ENCODE measurements around the gene BPGM.

BPGM gene

DNA sequence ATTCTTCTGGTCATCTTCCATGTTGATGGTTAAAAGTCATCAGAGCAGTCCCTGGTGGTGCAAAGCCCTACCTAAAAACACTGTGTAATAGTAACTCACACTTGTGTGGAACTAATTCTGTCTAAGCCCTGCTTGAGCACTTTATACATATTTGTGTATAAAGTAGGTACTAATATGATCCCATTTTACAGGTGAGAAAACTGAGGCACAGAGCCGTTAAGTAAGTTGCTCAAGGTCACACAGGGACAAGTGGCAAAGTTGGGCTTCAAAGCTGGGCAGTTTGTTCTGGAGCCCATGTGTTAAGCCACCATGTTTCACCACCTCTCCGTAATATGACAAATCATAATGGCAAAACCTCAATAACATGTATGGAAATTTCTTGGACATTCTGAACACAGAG lies 48.1 kb downstream of the BPGM start:
- TF ChIP-seq, protein P1, sequence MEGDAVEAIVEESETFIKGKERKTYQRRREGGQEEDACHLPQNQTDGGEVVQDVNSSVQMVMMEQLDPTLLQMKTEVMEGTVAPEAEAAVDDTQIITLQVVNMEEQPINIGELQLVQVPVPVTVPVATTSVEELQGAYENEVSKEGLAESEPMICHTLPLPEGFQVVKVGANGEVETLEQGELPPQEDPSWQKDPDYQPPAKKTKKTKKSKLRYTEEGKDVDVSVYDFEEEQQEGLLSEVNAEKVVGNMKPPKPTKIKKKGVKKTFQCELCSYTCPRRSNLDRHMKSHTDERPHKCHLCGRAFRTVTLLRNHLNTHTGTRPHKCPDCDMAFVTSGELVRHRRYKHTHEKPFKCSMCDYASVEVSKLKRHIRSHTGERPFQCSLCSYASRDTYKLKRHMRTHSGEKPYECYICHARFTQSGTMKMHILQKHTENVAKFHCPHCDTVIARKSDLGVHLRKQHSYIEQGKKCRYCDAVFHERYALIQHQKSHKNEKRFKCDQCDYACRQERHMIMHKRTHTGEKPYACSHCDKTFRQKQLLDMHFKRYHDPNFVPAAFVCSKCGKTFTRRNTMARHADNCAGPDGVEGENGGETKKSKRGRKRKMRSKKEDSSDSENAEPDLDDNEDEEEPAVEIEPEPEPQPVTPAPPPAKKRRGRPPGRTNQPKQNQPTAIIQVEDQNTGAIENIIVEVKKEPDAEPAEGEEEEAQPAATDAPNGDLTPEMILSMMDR (IDR thresholded peaks at IDR 0.05; ENCODE audit: control insufficient read depth, extremely low read depth, insufficient read depth): no peak
- DNase-seq (ENCODE audit: low read depth): no peak
- no peak overlapping the region for H3K4me3 ChIP-seq (ENCODE audit: low read depth, low read length)

DNA sequence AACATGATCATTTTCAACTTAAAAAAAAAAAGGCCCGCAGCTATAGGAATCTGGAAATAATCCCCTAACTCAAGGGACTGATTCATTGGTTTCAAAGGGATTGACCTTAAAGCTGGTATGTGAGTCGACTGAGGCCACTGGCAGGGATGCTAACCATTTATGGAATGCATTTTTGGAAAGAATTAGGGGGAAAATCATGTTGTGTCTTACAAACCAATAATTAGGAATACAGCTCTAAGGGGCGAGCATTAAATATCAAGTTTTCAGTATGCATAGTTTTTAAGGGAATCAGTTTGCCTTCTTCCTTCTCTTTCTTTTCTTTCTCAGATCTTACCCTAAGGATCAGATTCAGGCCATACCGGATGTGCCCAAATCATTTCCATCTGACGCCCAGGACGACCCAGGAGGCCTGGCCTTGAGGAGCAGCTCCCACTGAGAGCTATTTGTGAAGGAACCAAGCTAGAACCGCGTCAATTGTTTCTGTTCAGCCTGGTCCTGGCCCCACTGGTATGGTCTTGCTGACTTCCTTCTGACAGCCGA lies 48.7 kb downstream of the BPGM start:
- DNase-seq (ENCODE audit: low read depth): no peak
- H3K4me3 ChIP-seq (ENCODE audit: low read depth, low read length): no peak overlapping the region
- TF ChIP-seq, protein P1 (IDR thresholded peaks at IDR 0.05; ENCODE audit: control insufficient read depth, extremely low read depth, insufficient read depth): no peak

DNA sequence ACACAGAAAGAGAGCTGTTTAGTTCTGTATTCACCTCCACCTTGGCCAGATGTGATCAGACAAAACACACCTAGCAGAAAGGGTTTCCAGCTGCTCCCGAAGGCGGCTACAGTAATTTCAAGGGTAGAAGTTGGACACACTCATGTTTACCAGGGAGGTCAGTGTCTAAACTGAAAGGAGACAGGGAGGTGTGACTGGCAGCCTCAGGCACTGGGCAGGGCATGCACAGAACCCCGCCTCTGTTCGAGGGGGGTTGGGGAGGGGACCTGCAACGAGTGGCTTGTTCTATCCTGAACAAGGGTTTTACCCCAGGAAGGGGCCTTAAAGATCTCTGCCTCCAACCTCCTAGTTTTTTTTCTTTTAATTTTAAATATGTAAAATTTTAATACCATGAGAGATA lies 49.6 kb downstream of the BPGM start:
- DNase-seq (ENCODE audit: low read depth): no peak
- TF ChIP-seq, protein P1 (IDR thresholded peaks at IDR 0.05; ENCODE audit: control insufficient read depth, extremely low read depth, insufficient read depth): no peak
- H3K4me3 ChIP-seq (ENCODE audit: low read depth, low read length): no peak overlapping the region

DNA sequence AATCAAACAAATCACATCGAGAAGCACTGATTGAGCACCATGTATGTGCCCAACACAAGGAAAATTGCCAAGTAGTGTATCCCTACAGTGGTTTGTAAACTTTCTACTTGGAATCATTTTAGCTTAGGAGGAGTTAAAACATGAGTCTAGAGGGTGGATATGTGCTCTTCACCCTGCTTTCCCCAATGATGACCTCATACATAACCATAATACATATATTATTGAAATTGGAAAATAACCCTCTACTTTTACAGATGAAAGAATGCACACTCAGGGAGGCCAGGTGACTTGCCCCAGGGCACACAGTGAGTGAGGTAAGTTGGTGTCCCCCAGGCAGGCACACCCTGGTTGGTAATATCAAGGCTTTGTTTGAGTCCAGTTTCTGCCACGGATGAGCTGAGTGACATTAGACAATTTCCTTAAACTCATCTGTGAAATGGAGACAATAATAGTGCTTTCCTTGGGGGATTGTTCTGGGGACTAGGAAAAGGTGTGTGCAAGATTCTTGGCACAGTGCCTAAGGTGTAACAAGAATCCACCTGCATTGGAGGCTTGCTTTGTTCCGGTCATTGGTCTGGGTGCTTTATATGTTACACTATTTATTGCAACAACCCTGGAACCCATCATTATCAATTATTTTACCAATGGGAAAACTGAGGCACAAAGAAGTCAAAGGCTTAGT lies 50.7 kb downstream of the BPGM start:
- H3K4me3 ChIP-seq (ENCODE audit: low read depth, low read length): no peak overlapping the region
- no peak for DNase-seq (ENCODE audit: low read depth)

DNA sequence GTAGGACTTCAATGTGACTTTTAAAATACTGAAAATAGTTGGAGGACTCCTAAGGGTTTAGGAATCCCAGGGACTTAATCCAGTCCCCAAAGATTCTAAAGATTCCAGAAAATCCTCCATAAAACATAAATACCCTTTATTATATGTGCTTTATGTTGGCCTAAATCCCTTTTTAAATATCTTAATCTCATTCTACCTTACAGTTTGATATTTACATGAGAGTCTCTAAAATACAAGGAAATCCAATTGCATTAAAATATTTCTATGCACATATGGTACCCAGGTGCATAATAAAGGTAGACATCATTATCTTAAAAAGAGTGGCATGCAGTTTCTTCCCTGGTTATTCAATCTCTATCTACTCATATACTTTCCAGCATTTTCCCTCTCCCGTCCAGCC lies 51.8 kb downstream of the BPGM start:
- no peak overlapping the region for H3K4me3 ChIP-seq (ENCODE audit: low read depth, low read length)
- no peak for DNase-seq (ENCODE audit: low read depth)
- TF ChIP-seq, protein P1 (IDR thresholded peaks at IDR 0.05; ENCODE audit: control insufficient read depth, extremely low read depth, insufficient read depth): no peak

More for the DNA sequence above, 50.7 kb downstream of the BPGM start:
- TF ChIP-seq, protein P1 (IDR thresholded peaks at IDR 0.05; ENCODE audit: control insufficient read depth, extremely low read depth, insufficient read depth): no peak

DNA sequence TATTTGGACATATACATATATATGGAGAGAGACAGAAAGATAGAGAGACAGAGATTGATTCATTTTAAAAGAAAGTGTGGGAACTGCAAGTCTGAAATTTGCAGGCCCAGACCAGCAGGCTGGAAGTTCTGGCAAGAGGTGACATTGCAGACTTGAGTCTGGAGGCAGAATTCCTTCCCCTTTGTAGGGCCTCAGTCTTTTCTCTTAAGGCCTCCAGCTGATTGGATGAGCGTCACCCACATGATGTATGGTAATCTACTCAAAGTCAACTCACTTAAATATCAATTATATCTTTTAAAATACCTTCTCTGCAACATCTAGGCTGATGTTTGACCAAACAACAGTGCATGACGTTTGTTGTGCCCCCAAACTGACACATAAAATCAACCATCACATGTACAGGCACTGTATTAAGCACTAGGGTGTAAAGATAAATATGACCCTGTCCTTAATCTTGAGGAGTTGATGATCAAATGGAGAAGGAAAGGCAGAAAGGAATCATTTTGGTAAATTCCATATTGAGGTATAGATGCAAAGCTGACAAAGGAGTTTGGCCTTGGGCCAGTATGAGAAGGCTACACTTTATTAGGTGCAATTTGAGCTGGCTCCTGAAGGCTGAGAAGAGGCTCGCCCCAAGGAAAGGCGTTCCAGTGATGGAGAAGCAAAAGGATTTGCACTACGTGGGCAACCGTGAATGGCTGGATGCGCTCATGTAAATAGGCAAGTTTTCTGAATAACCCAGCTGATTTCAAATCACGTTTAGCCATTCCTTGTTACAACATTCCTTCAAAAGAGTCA lies 52.6 kb downstream of the BPGM start:
- TF ChIP-seq, protein P1 (IDR thresholded peaks at IDR 0.05; ENCODE audit: control insufficient read depth, extremely low read depth, insufficient read depth): no peak
- no peak overlapping the region for H3K4me3 ChIP-seq (ENCODE audit: low read depth, low read length)
- DNase-seq (ENCODE audit: low read depth): no peak
